IMR-90 (cell line): ENCODE data around the gene PAXIP1. TPM values are rescaled to one million over a fixed set of nuclear protein-coding genes. Genes with fewer than 3 reads are reported as not detected.

Experiments
- ATAC-seq: fragments of 200-7000 bp; cut with Tn5 transposase; 2 replicates; pipeline ENCODE4 v1.9.1; 2020; ENCODE audit warnings: low read depth, mild to moderate bottlenecking, moderate library complexity
- BruUV-seq: library from RNA; stranded (reverse); fragments of 400-500 nt; replicated peaks from 2 replicates; lab custom pipeline; 2021; lab: Mats Ljungman, UMichigan
- CTCF ChIA-PET: fragments of 300-600 bp; formaldehyde crosslinking; extraction: SDS; loops from one replicate; lab custom pipeline; 2021; ENCODE audit warnings: antibody characterized with exemption; lab: Yijun Ruan, JAX
- POLR2A ChIA-PET: fragments of 300-600 bp; sonication (Branson Sonifier 250); formaldehyde crosslinking; loops from one replicate; lab custom pipeline; 2022; ENCODE audit warnings: antibody characterized with exemption; ENCODE audit not compliant: unreplicated experiment; lab: Charles Lee
- DNase-seq: peaks from one replicate; pipeline ENCODE4 v3.0.0; 2013
- H2AFZ ChIP-seq: replicated peaks from 2 replicates; pipeline ENCODE3; 2013; ENCODE audit warnings: low read length, mild to moderate bottlenecking; ENCODE audit not compliant: poor library complexity
- H2AK5ac ChIP-seq: 2 replicates; pipeline ENCODE4 v1.6.1; 2013; ENCODE audit warnings: low read depth, low read length, inconsistent platforms
- H2AK9ac ChIP-seq: replicated peaks from 2 replicates; pipeline ENCODE3; 2013; ENCODE audit warnings: mild to moderate bottlenecking, low read depth, low read length, moderate library complexity; ENCODE audit not compliant: poor library complexity
- H2BK120ac ChIP-seq: 2 replicates; pipeline ENCODE4 v1.6.1; 2013; ENCODE audit warnings: low read depth, low read length, inconsistent platforms
- H2BK15ac ChIP-seq: 3 replicates; pipeline ENCODE4 v1.6.1; 2013; ENCODE audit warnings: low read depth, low read length, inconsistent platforms
- H2BK20ac ChIP-seq: 2 replicates; pipeline ENCODE4 v1.6.1; 2013; ENCODE audit warnings: low read depth, mild to moderate bottlenecking, inconsistent platforms, low read length, moderate library complexity
- H2BK5ac ChIP-seq: 2 replicates; pipeline ENCODE4 v1.6.1; 2013; ENCODE audit warnings: mild to moderate bottlenecking, low read depth, low read length, inconsistent platforms; ENCODE audit not compliant: poor library complexity, severe bottlenecking
- H3K14ac ChIP-seq: replicated peaks from 2 replicates; pipeline ENCODE4 v1.6.1; 2013; ENCODE audit warnings: low read depth, low read length, inconsistent platforms
- H3K18ac ChIP-seq: 2 replicates; pipeline ENCODE4 v1.6.1; 2013; ENCODE audit warnings: low read depth, low read length, control low read depth
- H3K23ac ChIP-seq: 2 replicates; pipeline ENCODE4 v1.6.1; 2013; ENCODE audit warnings: low read depth, low read length, inconsistent platforms
- H3K27ac ChIP-seq: 2 replicates; pipeline ENCODE4 v1.5.1; 2013; ENCODE audit warnings: mild to moderate bottlenecking, control low read depth, low read length; ENCODE audit not compliant: insufficient read depth
- H3K27me3 ChIP-seq: 2 replicates; pipeline ENCODE4 v1.6.1; 2013; ENCODE audit warnings: low read length; ENCODE audit not compliant: control insufficient read depth, insufficient read depth
- H3K36me3 ChIP-seq: 2 replicates; pipeline ENCODE4 v1.6.1; 2013; ENCODE audit warnings: low read length, mixed read lengths; ENCODE audit not compliant: control insufficient read depth, insufficient read depth
- H3K4ac ChIP-seq: 2 replicates; pipeline ENCODE4 v1.6.1; 2013; ENCODE audit warnings: low read depth, low read length, inconsistent platforms
- H3K4me1 ChIP-seq: 2 replicates; pipeline ENCODE4 v1.6.1; 2013; ENCODE audit warnings: low read length, mixed read lengths; ENCODE audit not compliant: control insufficient read depth, insufficient read depth
- H3K4me2 ChIP-seq: 2 replicates; pipeline ENCODE4 v1.6.1; 2013; ENCODE audit warnings: low read depth, mild to moderate bottlenecking, control low read depth, low read length, moderate library complexity
- H3K4me3 ChIP-seq: 2 replicates; pipeline ENCODE4 v1.5.1; 2013; ENCODE audit warnings: low read depth, mild to moderate bottlenecking, control low read depth, low read length, moderate library complexity; ENCODE audit not compliant: insufficient read depth
- H3K56ac ChIP-seq: 2 replicates; pipeline ENCODE4 v1.6.1; 2013; ENCODE audit warnings: low read length, inconsistent platforms; ENCODE audit not compliant: insufficient read depth; ENCODE audit errors: extremely low read depth
- H3K79me1 ChIP-seq, 2 experiments: 2 replicates each; pipeline ENCODE4 v1.6.1; 2013; ENCODE audit warnings: low read length in 2 of 2, inconsistent platforms in 1 of 2, low read depth in 1 of 2
- H3K9ac ChIP-seq: 2 replicates; pipeline ENCODE4 v1.6.1; 2013; ENCODE audit warnings: low read depth, low read length, control low read depth
- H3K9me1 ChIP-seq: 2 replicates; pipeline ENCODE4 v1.6.1; 2013; ENCODE audit warnings: low read length, inconsistent platforms; ENCODE audit not compliant: insufficient read depth
- H3K9me3 ChIP-seq: 2 replicates; pipeline ENCODE4 v1.6.1; 2013; ENCODE audit warnings: low read length; ENCODE audit not compliant: control insufficient read depth, insufficient read depth
- H4K20me1 ChIP-seq: 2 replicates; pipeline ENCODE4 v1.6.1; 2013; ENCODE audit warnings: low read length, inconsistent platforms; ENCODE audit not compliant: insufficient read depth
- H4K5ac ChIP-seq: 2 replicates; pipeline ENCODE4 v1.6.1; 2013; ENCODE audit warnings: mild to moderate bottlenecking, low read depth, low read length, control low read depth
- H4K8ac ChIP-seq, 2 experiments: 2 replicates each; pipeline ENCODE4 v1.6.1; 2013; ENCODE audit warnings: low read depth in 2 of 2, low read length in 2 of 2, control low read depth in 1 of 2, inconsistent platforms in 1 of 2
- H4K91ac ChIP-seq: 2 replicates; pipeline ENCODE4 v1.6.1; 2013; ENCODE audit warnings: low read depth, low read length, inconsistent platforms; ENCODE audit not compliant: insufficient read depth
- BHLHE40 ChIP-seq: fragments of 150-350 bp; IDR thresholded peaks from 2 replicates; pipeline ENCODE4 v1.6.1; 2016; ENCODE audit warnings: mild to moderate bottlenecking, low read depth, low read length
- CHD1 ChIP-seq: IDR thresholded peaks from 2 replicates; pipeline ENCODE4 v1.6.1; 2012; ENCODE audit warnings: low read depth, low read length, improper control_type of control experiment
- FOS ChIP-seq: fragments of 150-350 bp; IDR thresholded peaks from 2 replicates; pipeline ENCODE4 v1.6.1; 2016; ENCODE audit warnings: low read depth, low read length
- MAZ ChIP-seq: IDR thresholded peaks from 2 replicates; pipeline ENCODE4 v1.6.1; 2012; ENCODE audit warnings: low read depth, mild to moderate bottlenecking, low read length, improper control_type of control experiment, moderate library complexity, borderline replicate concordance
- MXI1 ChIP-seq: IDR thresholded peaks from 2 replicates; pipeline ENCODE4 v1.6.1; 2012; ENCODE audit warnings: low read depth, mild to moderate bottlenecking, low read length, moderate library complexity, borderline replicate concordance
- POLR2A ChIP-seq: IDR thresholded peaks from 2 replicates; pipeline ENCODE4 v1.6.1; 2012; ENCODE audit warnings: mild to moderate bottlenecking, low read depth, low read length
- RAD21 ChIP-seq: IDR thresholded peaks from 2 replicates; pipeline ENCODE4 v1.6.1; 2012; ENCODE audit warnings: low read length, improper control_type of control experiment
- RCOR1 ChIP-seq: IDR thresholded peaks from 2 replicates; pipeline ENCODE4 v1.6.1; 2012; ENCODE audit warnings: mild to moderate bottlenecking, low read length, improper control_type of control experiment; ENCODE audit not compliant: insufficient replicate concordance
- RFX5 ChIP-seq: IDR thresholded peaks from 2 replicates; pipeline ENCODE4 v1.8.0; 2012; ENCODE audit warnings: low read depth, mild to moderate bottlenecking, low read length, moderate library complexity
- SMC3 ChIP-seq: fragments of 150-350 bp; IDR thresholded peaks from 2 replicates; pipeline ENCODE4 v1.6.1; 2016; ENCODE audit warnings: low read depth, mild to moderate bottlenecking, antibody characterized with exemption, low read length, moderate library complexity
- WGBS, 2 experiments: methylation state at CpG; one replicate each; pipeline versions ENCODE4 v1.1.5 to v1.1.7; 2013; ENCODE audit warnings: missing lambda C conversion rate in 2 of 2; ENCODE audit not compliant: insufficient read length in 1 of 2; ENCODE audit errors: extremely low coverage in 2 of 2; 5-methylcytosine and 5-hydroxymethylcytosine counted together
- dilution Hi-C: fragments of 300-500 bp; cut with HindIII; formaldehyde crosslinking; loops from one replicate; pipeline ENCODE4 v1.14.3; 2018; ENCODE audit warnings: low sequenced_read_pairs; ENCODE audit not compliant: unreplicated experiment
- in situ Hi-C: fragments of 300-500 bp; cut with MboI; formaldehyde crosslinking; loops from 3 replicates; pipeline ENCODE4 v1.14.3; 2019; ENCODE audit warnings: low sequenced_read_pairs, inconsistent platforms, mixed read lengths
- intact Hi-C: fragments of 100-400 bp; cut with micrococcal nuclease; formaldehyde crosslinking; loops from 2 replicates; pipeline ENCODE4 v1.10.0; 2022
- polyA plus RNA-seq, 3 experiments: library from polyadenylated mRNA; depleted of rRNA; stranded (reverse); fragments of >200 nt; gene quantifications; 2 replicates each; pipeline ENCODE4 v1.2.3, GENCODE V29; 2012; ENCODE audit warnings: low replicate concordance in 1 of 3
- total RNA-seq: library from RNA; depleted of rRNA; stranded (reverse); fragments of >200 nt; gene quantifications from 2 replicates; pipeline ENCODE4 v1.2.3, GENCODE V29; 2012
- TF ChIP-seq, protein P1 (sequence below): fragments of 150-350 bp; IDR thresholded peaks from 2 replicates; pipeline ENCODE4 v1.6.1; 2017; ENCODE audit warnings: mild to moderate bottlenecking, antibody characterized with exemption, low read length, low read depth
- TF ChIP-seq, protein P2 (sequence below): fragments of 150-350 bp; IDR thresholded peaks from 2 replicates; pipeline ENCODE4 v1.6.1; 2016; ENCODE audit warnings: low read depth, mild to moderate bottlenecking, low read length, moderate library complexity, borderline replicate concordance
- TF ChIP-seq, protein P3 (sequence below): conservative IDR thresholded peaks from 2 replicates; pipeline ENCODE4 v1.5.1; 2012; ENCODE audit warnings: mild to moderate bottlenecking, low read depth, low read length, improper control_type of control experiment

Gene PAXIP1
- total and polyA plus RNA-seq, 2 of the 4 experiments (the other 2 are of a cell fraction): 7.3 to 8.7 TPM

- Histone ChIP-seq H4K20me1 (no peaks in the 10 kb centered on the region), H3K14ac (no peak overlapping the region), H3K4me2 (no peak overlapping the region), H4K5ac (no peak overlapping the region), H3K9ac (no peak overlapping the region), H2BK5ac (no peak overlapping the region), H2BK120ac (no peak overlapping the region), H3K4me1 (no peaks in the 10 kb centered on the region), H3K27ac (no peak overlapping the region), H3K4ac (no peak overlapping the region), H3K4me3 (no peak overlapping the region), H3K18ac (no peak overlapping the region), H3K9me3 (peaks cover 25% of the 10 kb centered on the region), H2BK20ac (no peak overlapping the region), H2AFZ (no peak overlapping the region), H4K8ac (no peak overlapping the region), H3K79me1 (no peaks in the 10 kb centered on the region), H2AK9ac (no peak overlapping the region), H4K91ac (no peak overlapping the region), H3K23ac (no peak overlapping the region), H2AK5ac (no peak overlapping the region), H3K36me3 (no peaks in the 10 kb centered on the region), H3K9me1 (no peaks in the 10 kb centered on the region), H2BK15ac (no peak overlapping the region), H3K27me3 (no peaks in the 10 kb centered on the region), H3K56ac (no peak overlapping the region)
- in situ Hi-C loops (no loop called here), intact Hi-C loops (no loop called here), dilution Hi-C loops (no loop called here)
- WGBS, 2 experiments: 78% methylated on average over 8 of the region's 24 CpGs; no CpG with 5 or more reads in 1 of the 2 experiments
- no peak for TF ChIP-seq POLR2A
- TF ChIP-seq, protein P1, sequence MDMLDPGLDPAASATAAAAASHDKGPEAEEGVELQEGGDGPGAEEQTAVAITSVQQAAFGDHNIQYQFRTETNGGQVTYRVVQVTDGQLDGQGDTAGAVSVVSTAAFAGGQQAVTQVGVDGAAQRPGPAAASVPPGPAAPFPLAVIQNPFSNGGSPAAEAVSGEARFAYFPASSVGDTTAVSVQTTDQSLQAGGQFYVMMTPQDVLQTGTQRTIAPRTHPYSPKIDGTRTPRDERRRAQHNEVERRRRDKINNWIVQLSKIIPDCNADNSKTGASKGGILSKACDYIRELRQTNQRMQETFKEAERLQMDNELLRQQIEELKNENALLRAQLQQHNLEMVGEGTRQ: no peak
- TF ChIP-seq SMC3: no peak
- TF ChIP-seq RCOR1: no peak
- TF ChIP-seq, protein P2, sequence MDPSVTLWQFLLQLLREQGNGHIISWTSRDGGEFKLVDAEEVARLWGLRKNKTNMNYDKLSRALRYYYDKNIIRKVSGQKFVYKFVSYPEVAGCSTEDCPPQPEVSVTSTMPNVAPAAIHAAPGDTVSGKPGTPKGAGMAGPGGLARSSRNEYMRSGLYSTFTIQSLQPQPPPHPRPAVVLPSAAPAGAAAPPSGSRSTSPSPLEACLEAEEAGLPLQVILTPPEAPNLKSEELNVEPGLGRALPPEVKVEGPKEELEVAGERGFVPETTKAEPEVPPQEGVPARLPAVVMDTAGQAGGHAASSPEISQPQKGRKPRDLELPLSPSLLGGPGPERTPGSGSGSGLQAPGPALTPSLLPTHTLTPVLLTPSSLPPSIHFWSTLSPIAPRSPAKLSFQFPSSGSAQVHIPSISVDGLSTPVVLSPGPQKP: no peak
- no peak for TF ChIP-seq BHLHE40
- TF ChIP-seq FOS: no peak
- no peak for TF ChIP-seq CHD1
- no peak for TF ChIP-seq RAD21
- TF ChIP-seq MXI1: no peak
- TF ChIP-seq, protein P3, sequence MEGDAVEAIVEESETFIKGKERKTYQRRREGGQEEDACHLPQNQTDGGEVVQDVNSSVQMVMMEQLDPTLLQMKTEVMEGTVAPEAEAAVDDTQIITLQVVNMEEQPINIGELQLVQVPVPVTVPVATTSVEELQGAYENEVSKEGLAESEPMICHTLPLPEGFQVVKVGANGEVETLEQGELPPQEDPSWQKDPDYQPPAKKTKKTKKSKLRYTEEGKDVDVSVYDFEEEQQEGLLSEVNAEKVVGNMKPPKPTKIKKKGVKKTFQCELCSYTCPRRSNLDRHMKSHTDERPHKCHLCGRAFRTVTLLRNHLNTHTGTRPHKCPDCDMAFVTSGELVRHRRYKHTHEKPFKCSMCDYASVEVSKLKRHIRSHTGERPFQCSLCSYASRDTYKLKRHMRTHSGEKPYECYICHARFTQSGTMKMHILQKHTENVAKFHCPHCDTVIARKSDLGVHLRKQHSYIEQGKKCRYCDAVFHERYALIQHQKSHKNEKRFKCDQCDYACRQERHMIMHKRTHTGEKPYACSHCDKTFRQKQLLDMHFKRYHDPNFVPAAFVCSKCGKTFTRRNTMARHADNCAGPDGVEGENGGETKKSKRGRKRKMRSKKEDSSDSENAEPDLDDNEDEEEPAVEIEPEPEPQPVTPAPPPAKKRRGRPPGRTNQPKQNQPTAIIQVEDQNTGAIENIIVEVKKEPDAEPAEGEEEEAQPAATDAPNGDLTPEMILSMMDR: no peak
- no peak for TF ChIP-seq MAZ
- TF ChIP-seq RFX5: no peak
- no peak for ATAC-seq
- no TSS peak for BruUV-seq
- ChIA-PET CTCF (no interaction called here), POLR2A (no interaction called here)
- no peak for DNase-seq
Observed at GRCh38 chr7:154898973-154899855, 103.7 kb downstream of the PAXIP1 start.
